Activated CD4-positive, alpha-beta T cell treated with anti-CD3 and anti-CD28 coated beads, Interleukin-2, Interleukin-6, amounts not matched to agents 100 ng/mL and 50 ng/mL, durations not matched to agents 16 hours and 8 hours (primary cell): ENCODE measurements around the gene CACNA1A.
"Not testable (repeated sequence)": the region's sequence is repeated elsewhere in the genome, so short reads cannot be mapped to it uniquely, and the experiment has no call there.

ENCODE experiments used
- DNase-seq: peaks from one replicate; pipeline ENCODE4 v3.0.0-alpha.2; 2020

Gene CACNA1A

DNA sequence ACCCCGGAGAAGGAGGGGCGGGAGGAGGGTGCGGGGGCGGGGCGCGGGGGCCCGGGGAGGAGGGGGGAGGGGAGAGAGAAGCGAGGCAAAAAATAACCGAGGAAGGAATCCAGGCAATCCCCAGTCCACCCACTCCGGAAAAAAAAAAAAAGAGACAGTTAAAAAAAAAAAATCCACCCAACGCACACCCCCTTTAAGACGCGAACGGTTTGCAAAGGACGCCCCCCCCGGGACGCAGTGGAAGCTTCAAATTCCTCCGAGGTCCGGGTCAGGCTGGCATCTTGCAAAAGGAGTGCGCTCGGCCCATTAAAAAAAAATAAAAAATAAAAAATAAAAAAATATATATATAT is at the start of gene CACNA1A:
TSS of gene CACNA1A (minus strand) at position 9 of the 350 bp plus-strand sequence. CDS start 255 bp downstream, outside the sequence.
- no peak for DNase-seq

DNA sequence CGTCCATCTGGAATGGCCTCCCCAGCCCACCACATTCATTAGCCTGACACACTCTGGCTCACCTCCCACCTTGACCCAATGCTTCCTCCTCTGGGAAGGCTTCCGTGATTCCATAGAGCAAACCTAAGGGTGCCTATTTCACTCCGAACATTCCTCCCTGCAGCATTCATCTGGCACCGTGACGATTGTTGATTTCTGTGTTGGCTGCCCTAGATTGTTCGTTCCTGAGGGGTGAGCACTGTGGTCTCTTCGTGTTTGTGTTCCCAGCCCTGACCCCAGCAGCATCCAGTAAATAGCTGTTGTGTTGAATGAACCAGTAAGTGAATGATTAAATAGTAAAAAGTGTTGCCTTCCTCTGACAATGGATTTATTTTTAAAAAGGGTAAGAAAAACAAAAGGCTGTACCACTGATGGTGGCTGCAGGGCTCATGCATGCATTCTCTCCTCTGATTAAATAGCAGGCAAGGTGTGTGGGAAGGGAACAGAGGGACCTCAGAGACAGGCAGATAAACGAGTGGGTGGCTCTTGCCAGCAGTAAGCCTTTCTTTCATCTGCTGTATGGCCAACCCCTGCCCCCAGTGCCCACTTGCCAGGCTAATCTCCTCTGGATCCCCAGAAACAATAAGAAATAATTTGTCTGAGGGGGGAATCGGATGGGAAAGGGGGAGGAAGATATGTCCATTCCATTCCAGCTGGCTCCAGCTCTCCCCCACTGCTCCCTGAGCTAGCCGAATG is 48.4 kb upstream of the CACNA1A start:
- no peak for DNase-seq

DNA sequence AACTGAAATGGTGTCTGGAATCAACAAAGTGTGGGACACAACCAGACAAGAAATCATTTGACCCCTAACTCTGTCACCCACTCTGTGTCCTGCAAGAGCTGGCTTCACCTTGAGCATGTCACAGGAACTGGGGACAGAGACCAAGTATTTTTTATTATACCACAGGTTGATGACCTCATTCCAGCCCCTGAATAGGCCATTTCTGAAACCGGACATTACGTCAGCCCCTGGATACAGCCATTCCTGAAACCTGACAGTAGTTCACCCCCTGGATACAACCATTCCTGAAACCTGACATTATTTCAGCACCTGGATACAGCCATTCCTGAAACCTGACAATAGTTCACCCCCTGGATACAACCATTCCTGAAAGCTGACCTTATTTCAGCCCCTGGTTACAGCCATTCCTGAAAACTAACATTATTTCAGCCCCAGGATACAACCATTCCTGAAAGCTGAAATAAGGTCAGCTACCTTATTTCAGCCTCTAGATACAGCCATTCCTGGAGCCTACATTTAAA is 47.7 kb upstream of the CACNA1A start:
- DNase-seq, result no peak

DNA sequence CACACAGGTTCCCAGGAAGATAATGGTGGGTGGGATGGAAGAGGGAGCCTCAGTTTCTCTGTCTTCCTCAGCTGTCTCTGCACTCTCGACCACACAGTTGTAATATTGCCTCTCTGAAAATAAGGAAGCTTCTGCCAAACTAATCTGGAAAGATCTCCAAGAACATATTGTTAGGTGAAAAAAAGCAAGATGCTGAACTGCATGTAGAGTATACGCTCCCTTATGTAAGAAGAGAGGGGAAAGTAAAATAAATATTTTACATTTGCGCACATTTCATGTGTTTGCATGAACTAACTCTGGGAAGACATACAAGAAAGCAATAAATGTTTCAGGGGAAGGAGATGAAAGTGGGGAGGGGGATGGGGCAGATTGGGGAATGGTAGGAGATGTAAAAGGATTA is 41.9 kb upstream of the CACNA1A start:
- no peak for DNase-seq

DNA sequence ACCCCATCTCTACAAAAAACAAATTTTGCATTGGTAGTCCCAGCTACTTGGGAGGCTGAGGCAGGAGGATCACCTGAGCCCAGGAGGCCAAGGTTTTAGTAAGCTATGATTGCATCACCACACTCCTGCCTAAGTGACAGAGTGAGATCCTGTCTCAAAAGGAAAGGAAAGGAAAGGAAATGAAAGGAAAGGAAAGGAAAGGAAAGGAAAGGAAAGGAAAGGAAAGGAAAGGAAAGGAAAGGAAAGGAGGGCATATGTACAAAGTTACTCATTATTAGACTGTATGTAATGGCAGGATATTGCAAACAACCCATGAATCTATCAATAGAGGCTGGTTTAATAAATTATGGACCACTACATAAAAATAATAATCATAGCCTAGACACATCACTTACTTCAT is 40.8 kb upstream of the CACNA1A start:
- DNase-seq, result no peak

DNA sequence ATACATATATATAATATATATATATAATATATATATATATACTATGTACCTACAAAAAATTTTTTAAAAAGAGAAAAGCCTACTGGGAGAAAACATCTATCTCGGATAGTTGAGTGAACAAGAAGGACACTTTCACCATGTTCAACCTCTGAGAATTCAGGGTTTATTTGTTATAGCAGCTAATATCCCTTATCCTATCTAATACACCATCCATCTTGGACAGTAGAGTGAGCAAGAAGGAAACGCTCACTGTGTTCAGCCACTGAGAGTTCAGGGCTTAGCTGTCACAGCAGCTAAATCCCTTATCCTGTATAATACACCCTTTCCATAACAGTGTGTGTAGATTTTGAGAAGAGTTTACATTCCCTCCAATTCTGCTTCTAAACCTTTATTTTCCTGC is 38.1 kb upstream of the CACNA1A start:
- DNase-seq, result no peak

DNA sequence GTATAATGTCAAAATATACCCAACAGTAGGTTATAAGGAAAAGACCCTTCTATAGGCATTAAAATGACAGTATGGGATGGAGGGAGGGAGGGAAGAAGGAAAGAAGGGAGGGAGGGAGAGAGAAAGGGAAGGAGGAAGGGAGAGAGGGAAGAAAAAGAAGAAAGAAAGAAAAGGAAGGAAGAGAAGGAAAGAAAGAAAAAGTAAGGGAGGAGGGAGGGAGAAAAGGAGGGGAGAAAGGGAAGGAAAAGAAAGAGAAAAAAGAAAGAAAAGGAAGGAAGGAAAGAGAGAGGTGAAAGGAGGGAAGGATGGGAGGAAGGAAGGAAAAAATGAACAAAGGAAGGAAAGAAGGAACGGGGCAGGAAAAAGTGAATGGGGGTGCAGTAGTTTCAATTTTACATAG is 35.3 kb upstream of the CACNA1A start:
- no peak for DNase-seq

DNA sequence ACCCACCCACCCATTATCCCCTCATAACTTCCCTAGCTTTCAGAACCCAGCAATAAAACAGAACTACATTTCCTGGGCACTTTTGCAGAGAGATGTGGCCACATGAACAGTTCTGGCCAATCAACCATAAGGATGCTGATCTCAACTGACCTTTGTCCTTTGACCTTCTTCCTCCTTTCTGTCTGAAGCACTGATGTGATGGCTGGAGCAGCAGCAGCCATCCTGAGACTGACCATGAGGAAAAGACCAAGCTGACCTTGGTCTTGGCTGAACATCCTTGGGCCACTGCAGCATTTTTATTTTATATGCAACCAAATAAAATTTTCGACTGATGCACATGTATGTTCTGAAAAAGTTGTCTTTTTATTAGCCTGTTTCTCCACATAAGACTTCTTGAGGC is 33.1 kb upstream of the CACNA1A start:
- DNase-seq, result no peak

DNA sequence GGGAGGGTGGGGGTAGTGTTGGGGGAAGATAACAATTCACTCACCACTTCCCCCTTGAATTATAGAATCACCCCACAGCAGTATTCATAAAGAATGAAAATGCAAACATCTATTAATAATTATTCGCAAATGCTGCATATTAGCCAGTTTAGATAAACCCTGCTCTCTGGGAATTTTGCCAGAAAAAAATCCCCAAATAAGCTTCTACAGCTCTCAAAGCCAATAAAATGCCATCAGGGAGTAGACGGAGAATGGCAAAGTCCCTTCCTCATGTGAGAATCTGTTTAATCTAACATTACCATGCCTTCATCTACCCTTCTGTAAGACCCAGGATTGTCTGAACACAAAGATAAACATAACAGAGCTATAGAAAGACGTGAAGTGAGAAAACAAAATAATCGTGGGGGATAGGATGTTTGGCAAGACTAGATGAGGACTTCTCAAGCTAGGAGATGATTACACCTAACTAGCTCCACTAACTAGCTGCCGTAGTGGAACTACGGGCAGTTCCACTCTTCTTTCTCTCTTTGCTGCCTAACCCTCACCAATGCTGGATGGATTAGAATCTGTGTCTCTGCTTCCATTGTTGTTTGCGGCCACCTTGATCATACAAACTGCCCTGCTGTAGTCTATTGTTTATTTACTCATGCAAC is 32.4 kb upstream of the CACNA1A start:
- no peak for DNase-seq

DNA sequence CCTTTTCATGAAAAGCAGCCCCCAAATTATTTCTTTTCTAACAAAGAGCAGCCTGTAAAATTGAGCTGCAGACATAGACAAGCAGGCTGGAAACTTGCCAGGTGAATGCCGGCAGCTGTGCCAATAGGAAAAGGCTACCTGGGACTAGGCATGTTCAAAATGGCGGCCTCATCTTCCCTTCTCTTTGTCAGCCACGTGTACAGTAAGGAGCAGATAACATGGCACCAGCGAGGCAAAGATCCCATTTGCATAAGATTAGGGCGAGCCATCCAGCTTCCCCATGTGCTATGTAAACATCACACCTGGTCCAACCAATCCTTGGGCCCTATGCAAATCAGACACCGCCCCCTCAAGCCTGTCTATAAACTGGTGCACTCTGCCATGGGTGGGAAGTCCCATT is 31.2 kb upstream of the CACNA1A start:
- DNase-seq, result no peak

DNA sequence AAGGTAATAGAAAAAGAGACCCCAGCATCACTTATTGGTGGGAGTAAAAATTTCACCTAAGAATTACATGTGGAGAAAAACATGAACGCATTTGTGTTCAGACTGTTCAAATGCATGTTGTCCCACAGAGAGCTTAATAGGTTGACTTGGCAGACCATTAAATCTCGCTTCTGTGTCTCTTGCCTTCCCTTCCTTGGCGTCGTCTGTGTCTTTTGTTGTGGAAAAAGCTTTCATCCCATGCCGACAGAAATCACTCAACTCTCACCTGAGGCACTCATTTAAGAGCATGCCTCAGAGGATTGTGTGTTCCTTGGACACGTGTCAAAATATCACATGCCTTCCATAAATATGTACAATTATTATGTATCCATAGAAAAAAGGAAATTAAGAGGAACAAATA is 24.4 kb upstream of the CACNA1A start:
- no peak for DNase-seq

DNA sequence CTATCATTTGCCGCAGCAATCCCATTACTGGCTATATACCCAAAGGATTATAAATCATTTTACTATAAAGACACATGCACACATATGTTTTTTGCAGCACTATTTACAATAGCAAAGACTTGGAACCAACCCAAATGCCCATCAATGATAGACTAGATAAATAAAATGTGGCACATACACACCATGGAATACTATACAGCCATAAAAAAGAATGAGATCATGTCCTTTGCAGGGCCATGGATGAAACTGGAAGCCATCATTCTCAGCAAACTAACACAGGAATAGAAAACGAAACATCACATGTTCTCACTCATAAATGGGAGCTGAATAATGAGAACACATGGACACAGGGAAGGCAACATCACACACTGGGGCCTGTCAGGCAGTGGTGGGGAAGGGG is 23.4 kb upstream of the CACNA1A start:
- not testable (repeated sequence) for DNase-seq

DNA sequence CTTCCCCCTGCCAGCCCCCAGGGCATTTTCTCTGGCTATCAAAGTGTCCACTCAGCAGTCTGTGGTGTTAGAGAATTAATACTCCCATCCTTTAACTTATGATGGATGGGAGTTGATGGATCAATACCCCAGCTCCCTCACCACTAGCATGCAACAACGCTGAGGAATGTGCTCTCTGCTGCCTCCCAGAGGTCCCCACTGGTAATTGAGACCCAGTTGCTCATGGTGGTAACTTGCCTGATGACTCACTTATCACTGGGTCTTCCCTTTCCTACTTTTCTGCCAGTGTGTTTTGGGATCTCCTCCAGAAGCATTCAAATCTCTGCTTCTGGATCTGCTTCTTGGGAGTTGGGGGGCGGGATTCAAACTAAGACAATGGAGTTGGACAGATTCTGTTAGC is 20.3 kb upstream of the CACNA1A start:
- peak; percentile 20 for DNase-seq

DNA sequence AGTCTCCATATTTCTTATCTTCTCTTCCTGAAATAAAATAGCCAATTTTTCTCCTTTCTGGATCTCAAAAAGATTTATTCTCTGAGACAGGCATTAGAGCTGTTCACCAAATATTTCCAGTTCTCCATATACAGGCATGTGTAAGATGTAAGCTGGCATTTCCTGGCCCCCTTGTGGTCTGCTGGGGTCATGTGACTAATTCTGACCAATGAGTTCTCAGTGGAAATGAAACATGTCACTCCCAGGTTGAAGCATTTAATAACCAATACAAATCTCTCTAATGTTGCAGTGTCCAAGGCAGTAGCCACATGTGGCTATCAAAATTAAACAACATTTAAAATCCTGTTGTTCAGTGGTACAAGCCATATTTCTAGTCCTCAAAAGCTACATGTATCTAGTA is 14.8 kb upstream of the CACNA1A start:
- DNase-seq, result no peak

DNA sequence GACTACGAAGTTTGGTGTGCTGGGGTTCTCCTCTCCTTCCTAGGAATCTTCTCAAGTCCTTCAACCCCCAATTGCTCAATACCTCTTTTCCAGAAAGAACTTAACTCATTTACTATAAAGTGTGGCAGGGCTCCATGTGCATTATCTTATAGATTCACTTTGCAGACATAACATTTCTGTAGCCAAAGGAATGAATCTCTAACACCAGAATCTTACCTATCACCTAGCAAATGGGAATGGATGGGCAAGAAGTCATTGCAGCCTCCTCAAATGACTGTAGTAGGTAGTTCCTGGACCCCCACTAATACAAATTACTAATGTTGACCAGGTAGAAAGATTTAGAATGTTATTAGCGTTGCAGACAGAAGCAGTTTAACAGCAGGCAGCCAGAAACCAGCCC is 5.7 kb upstream of the CACNA1A start:
- DNase-seq, result no peak

DNA sequence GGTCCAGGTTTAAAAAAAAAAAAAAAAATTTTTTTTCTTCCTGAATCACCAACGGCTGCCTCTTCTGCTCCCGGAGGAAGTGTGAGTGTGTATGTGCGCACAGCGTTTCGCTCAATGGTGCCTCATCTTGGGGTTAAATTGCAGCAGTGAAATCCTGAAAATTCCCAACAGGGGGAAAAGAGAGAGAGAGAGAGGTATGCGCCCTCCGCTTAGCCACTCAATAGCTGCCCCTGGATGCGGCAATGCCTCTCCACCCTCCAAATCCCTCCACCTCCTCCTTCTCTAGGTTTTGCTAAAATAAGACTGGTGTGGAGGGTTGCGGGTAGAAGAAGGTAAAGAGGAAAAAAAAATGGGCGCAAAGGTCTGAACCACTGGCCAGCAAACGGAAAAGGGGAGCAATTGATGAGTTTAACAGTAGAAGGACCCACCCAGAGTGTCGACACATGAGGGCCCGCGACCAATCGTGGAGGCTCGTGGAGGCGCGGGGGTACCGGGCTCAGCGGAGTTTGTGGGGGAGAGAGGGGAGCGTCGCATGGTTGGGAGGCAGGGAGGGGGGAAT is 853 bp upstream of the CACNA1A start:
- DNase-seq, result no peak

DNA sequence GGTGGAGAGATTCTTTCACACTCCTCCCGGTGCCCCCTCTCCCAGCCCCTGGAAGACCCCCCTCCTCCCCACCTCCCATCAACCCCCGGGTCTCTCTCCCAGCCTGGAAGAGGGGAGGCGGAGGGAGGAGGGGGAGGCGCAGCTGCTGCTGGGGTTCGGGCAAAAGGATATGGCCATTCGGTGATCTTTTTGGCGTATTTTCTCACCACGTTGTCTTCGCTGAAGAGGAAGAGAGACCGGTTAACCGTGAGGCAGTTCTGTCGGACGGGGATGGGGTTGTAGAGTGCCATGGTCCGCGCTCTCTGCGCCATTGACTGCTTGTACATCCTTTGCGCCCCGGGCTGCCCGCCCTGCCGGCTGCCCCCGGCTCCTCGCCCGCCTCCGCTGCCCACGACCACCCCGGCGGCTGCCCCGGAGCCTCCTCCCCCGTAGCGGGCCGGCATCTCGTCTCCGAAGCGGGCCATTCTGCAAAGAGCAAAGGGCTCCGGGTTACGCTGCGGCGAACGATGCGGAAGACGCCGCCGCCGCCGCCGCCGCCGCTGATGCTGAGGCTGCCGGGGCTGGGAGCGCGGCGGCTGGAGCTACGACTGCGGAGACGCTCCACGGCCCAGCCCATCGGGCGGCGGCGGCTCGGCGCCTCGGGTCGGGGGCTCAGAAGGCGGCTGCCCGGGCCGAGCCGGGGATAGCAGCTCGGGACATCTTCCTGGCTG is 363 bp downstream of the CACNA1A start:
- DNase-seq, result no peak

DNA sequence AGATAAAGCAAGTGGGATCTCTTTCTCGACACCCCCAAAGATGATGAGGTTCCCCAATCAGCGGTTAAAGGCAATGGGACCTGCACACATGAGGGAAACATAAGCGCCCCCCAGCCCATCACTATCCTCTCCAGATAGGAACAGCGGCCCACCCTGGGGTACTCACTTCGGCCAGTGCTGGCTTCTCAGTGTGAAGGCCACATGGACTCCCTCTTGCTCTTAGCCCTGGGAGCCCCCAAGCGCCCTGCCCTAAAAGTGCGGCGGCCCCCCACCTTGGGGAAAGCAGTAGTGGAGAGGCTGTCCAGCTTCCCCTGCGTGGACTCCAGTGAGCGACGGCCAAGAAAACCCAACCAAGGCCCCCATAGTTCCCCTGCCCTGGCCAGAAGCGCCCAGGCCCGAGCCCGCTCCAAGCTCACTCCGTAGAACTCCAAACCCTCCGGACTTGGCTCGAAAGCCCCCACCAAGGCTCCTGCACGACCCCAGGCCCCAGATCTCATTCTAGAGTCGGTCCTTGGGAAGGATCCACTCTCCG is 1.0 kb downstream of the CACNA1A start:
- DNase-seq, result no peak

DNA sequence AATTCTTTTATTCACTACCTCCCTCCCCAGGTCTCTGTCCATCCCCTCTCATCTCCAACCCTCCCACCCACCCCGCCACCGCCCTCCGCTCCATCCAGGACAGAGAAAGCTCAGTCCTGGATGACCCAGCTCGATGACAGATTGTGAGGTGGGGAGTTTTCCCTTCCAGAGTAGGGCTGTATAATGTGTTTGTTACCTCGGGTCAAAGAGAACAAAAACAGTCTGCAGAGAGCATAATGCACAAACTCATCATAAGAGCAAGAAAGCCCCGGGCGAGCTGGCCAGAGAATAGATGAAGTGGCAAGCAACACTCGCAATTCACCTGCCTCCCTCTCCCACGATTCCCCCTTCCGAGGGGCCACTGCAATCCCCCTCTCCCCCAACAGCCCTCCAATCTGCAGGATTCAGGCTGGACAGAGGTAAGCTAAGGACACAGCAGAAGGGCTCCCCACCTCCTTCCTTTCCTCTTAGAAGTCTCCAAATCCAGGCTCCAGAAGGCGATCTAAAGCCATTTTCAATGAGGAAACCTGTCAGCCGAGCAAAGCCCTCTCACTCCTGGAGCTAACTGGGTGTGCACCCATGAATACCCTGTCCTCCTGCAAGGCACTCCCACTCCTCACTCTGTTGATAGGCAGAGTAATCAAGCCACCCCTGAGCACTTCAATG is 2.6 kb downstream of the CACNA1A start:
- DNase-seq, result no peak

DNA sequence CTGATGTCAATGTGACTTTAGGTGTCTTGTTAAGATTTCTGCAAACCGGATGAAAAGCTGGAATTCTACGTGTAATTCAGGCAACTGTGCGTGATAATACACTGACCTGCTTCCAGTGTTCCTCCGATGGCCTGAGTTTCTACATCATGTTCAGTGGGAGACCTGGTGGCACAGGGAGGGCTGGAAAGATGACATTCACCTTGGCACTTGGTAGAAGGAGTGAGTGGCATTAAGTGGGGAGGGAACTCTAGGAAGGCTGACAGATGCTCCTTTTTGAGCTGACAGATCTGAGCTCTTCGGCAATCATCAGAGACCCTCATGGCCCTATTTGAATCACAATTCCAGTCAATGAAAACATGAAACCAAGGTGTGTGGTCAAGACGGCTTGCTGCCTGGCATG is 4.0 kb downstream of the CACNA1A start:
- DNase-seq, result no peak

DNA sequence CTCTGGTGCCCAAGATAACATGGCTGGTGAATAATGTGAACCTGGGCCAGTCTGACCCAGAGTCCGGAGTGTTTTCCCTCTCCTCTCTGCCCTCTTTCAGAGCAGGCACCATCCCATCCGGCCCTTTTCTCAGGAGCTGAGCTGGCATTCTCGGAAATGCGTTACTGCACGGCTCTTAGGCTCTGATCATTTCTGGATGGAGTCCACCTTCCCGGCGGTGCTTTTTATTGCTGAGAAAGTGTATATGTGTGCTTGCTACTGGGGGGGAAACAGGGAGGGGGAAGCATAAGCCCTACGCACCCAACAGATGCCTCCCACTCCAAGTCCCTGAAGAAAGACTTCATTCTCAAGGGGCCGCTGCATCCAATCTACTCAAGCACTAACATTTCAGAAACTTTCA is 6.6 kb downstream of the CACNA1A start:
- no peak for DNase-seq

DNA sequence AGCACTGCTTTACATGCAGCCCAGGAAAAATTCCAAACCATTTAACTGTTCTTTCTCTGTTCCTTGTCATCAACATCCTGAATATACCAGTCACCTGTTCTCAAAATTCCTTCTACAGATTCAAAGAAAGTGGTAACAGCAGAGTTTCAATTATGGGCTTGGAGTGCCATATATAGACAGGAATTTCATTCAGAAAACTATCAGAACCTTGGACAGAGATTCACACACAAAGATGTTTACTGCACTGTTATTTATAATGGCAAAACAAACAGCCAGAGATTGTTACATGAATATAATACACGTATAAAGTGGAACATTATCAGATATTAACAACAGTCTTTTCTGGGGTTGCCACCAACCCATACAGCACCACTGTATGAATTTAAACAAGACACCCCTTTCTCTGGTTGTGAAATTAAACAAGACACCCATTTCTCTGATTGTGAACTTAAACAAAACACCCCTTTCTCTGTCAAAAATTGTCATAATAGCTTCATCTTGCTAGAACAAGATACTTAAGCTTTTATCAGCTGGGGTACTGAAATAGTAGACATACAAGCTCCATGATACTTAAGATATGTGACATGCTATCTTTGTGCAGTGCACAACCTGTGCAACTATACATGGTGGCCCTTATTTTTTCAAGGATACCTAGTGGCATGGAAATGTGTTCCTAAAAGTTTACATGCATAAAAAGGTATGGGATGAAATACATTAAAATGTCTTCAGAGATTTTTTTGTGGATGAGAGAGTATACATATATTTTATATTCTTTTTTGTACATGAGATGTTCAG is 12.6 kb downstream of the CACNA1A start:
- DNase-seq, result no peak
